GM12865 (cell line): ENCODE results near the gene TULP3.

Experiments
- DNase-seq: peaks from one replicate; pipeline ENCODE4 v3.0.0; 2010; ENCODE audit warnings: low read depth
- H3K4me3 ChIP-seq: 2 replicates; pipeline ENCODE4 v1.5.1; 2011; ENCODE audit warnings: mild to moderate bottlenecking, low read depth, low read length, control low read depth
- TF ChIP-seq, protein P1 (sequence below): IDR thresholded peaks from 2 replicates; pipeline ENCODE4 v1.5.1; 2011; ENCODE audit warnings: low read length, control low read depth, low read depth, inconsistent platforms; ENCODE audit not compliant: insufficient read depth; ENCODE audit errors: missing control alignments

TULP3 gene

DNA sequence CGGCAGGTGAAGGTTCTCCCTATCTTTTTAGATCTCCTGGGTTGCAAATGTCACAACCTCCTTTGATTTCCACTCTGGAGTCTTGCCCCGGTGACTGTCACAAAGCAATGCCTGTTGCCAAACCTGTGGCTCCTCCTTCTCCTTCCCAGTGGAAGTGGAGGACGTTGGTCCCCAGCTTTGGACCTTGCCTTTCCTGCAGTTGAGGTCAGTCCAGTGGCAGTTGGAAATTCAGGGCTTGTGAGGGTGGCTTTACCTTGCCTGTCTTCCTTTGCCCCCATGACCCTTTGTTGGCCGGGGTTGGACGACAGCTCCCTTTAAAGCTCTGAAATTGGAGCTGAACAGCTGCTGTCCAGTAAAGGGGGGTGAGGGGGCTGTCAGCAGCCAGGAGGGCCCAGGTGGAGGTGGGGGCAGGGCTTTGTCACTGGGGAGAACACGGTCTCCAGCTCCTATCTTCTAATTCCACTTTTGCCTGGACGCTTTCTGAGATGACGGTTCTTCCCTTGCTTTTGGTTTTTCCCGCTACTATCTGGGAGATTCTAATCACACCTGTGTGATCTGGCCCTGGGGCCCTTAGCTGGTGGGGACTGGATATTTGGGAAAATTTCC, 72.6 kb downstream of the TULP3 start:
- no peak overlapping the region for H3K4me3 ChIP-seq
- TF ChIP-seq, protein P1, sequence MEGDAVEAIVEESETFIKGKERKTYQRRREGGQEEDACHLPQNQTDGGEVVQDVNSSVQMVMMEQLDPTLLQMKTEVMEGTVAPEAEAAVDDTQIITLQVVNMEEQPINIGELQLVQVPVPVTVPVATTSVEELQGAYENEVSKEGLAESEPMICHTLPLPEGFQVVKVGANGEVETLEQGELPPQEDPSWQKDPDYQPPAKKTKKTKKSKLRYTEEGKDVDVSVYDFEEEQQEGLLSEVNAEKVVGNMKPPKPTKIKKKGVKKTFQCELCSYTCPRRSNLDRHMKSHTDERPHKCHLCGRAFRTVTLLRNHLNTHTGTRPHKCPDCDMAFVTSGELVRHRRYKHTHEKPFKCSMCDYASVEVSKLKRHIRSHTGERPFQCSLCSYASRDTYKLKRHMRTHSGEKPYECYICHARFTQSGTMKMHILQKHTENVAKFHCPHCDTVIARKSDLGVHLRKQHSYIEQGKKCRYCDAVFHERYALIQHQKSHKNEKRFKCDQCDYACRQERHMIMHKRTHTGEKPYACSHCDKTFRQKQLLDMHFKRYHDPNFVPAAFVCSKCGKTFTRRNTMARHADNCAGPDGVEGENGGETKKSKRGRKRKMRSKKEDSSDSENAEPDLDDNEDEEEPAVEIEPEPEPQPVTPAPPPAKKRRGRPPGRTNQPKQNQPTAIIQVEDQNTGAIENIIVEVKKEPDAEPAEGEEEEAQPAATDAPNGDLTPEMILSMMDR, result no peak
- no peak for DNase-seq

DNA sequence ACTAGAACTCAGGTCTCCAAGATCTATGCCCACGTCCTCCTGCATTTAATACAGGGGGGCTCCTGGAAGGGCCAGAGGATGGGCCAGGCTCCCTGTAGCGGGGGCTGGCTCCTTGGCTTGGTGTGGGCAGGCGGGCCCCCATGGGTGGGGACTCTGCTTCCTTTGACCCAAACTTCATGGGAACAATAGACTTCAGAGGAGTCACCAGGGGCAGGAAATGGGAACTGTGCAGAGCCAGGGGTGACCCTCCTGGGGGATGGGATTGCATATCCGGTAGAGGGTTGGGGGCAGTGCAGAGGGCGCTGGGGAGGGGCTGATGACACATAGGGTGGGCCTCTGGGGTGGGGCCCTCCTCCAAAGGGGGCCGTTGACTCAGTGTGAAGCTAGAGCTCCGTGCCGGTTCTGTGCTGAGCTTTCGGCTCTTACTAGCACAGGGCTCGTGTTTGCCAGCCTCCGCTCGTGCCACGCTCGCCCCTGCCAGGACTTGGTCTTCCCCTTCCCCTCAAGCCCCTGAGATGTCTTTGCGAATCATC, 73.1 kb downstream of the TULP3 start:
- no peak for DNase-seq
- no peak overlapping the region for H3K4me3 ChIP-seq
- TF ChIP-seq, protein P1, result no peak

DNA sequence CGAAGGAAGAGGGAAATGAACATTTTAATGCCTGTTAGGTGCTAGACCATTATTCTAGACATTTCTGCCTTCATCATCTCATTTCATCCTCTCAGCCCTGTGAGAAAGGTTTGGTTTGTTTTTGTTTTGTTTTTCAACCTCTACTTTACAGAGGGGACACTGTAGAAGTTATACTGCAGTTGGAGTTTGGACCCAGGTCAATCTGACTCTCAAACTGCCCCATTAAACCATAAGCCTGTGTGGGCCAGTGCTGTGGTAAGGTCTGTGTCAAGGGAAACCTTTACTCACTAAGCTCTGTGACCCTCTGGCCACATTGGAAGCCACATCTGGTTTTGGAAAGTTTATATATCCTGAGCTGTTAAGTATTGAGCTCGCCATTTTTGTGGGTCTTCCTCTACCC, 77.0 kb downstream of the TULP3 start:
- TF ChIP-seq, protein P1, result no peak
- no peak overlapping the region for H3K4me3 ChIP-seq
- DNase-seq, result no peak

DNA sequence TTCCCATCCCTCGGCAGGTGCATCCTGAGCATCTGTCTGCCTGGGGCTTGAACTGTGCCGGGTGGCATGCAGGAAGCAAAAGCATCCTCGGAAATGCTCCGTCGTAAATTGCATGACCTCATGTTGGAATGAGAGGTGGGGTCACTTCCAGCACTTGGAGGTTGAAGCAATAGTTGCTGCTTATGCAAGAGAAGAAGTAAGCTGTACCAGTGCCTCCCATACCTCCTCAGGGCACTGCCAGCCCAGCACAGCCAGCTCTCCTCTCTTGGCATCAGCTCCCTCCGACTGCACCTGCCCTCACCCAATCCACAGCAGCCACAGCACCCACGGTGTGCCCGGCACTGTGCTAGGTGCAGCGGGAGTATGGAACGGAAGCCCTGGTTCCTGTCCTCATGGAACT, 80.1 kb downstream of the TULP3 start:
- no peak overlapping the region for H3K4me3 ChIP-seq
- no peak for DNase-seq
- TF ChIP-seq, protein P1, result no peak

DNA sequence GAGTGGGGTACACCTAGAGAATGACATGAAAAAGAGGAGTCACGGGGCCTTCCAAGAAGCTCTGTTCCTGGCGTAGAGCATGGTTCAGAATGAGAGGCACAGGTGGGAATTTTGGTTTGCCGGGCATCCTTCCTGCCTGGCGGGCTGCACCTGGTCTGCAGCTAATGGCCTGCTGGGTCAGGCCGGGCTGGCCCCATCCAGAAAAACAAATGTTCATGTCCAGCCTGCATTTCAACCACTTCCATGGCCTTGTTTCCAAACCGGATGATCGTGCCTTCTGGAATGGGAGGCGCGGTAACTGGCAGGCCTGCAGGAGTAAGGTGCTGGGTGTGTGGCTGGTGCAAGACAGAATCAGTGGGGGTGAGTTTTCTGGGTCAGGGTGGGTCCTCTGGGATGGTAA, 82.9 kb downstream of the TULP3 start:
- TF ChIP-seq, protein P1, result no peak
- no peak for DNase-seq
- H3K4me3 ChIP-seq, result no peak overlapping the region

DNA sequence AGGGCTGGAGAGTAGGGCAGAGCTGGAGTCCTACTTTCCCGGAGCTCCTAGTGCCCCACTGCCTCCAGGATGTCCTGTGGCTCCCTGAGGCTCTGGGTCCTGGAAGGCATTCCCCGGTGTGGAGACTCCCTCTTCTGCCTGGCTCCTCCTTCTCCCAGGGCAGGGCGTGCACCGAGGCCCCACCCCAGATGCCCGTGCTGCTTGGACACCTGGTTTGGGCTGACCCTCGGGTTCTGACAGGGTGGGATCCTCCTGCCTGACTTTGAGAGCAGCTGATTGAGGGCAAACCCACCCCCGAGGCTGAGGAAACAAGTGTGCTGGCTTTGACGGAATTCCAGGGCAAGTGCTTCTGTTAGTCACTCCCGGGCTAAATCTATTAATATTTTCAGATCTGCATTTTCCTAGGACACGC, 83.9 kb downstream of the TULP3 start:
- TF ChIP-seq, protein P1, result no peak
- no peak overlapping the region for H3K4me3 ChIP-seq
- no peak for DNase-seq

DNA sequence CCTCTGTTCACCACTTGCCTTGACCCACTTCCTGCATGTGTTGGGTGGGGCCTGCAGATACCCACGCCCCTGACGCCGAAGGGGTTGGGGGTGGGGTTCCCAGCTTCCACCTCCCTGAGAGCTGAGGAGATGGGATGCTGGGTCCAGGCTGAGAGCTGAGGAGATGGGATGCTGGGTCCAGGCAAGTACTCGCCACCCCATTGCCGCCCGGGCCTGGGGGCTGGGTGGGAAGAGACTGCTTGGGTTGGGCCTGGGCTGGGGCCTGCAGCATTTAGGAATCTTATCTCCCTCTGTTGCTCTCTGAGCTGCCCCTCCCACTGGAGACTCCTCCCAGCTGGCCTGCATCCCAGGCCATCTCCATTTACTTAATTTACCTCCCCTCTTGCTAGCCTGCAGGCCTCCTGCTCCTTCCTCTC, 85.9 kb downstream of the TULP3 start:
- TF ChIP-seq, protein P1, result no peak
- no peak for DNase-seq
- no peak overlapping the region for H3K4me3 ChIP-seq
